Trophoblast cell (in vitro differentiated cells and primary cell): ENCODE measurements around the gene ODAD4.

ENCODE experiments used
- DNase-seq, 2 donors: peaks; one replicate each; pipeline ENCODE4 v3.0.0-alpha.2; 2016
- H2AFZ ChIP-seq: 2 replicates; pipeline ENCODE4 v1.6.1; 2013; ENCODE audit warnings: low read length, moderate library complexity, mild to moderate bottlenecking; ENCODE audit not compliant: insufficient read depth, poor library complexity
- H2AK5ac ChIP-seq: 2 replicates; pipeline ENCODE4 v1.6.1; 2013; ENCODE audit warnings: mild to moderate bottlenecking, low read length
- H2BK120ac ChIP-seq: 2 replicates; pipeline ENCODE4 v1.6.1; 2013; ENCODE audit warnings: low read length, mild to moderate bottlenecking, moderate library complexity; ENCODE audit not compliant: insufficient read depth, poor library complexity
- H2BK12ac ChIP-seq: 2 replicates; pipeline ENCODE4 v1.6.1; 2013; ENCODE audit warnings: mild to moderate bottlenecking, low read length, moderate library complexity
- H2BK5ac ChIP-seq: 2 replicates; pipeline ENCODE4 v1.6.1; 2013; ENCODE audit warnings: low read length, low read depth, moderate library complexity, mild to moderate bottlenecking; ENCODE audit not compliant: poor library complexity
- H3K14ac ChIP-seq: 2 replicates; pipeline ENCODE4 v1.6.1; 2013; ENCODE audit warnings: mild to moderate bottlenecking, low read length
- H3K18ac ChIP-seq: 2 replicates; pipeline ENCODE4 v1.6.1; 2013; ENCODE audit warnings: mild to moderate bottlenecking, low read length
- H3K23ac ChIP-seq: 2 replicates; pipeline ENCODE4 v1.6.1; 2013; ENCODE audit warnings: low read length
- H3K27ac ChIP-seq: 2 replicates; pipeline ENCODE4 v1.5.1; 2013; ENCODE audit warnings: low read depth, mild to moderate bottlenecking, inconsistent platforms, low read length, moderate library complexity
- H3K27me3 ChIP-seq: 2 replicates; pipeline ENCODE4 v1.6.1; 2013; ENCODE audit warnings: inconsistent platforms, mild to moderate bottlenecking, low read length, moderate library complexity; ENCODE audit not compliant: insufficient read depth
- H3K36me3 ChIP-seq, 2 experiments: 1 replicate in 1 of 2; 2 replicates in 1 of 2; pipeline ENCODE4 v1.6.1; 2013; ENCODE audit warnings: low read length in 2 of 2, mild to moderate bottlenecking in 2 of 2, moderate library complexity in 1 of 2; ENCODE audit not compliant: insufficient read depth in 2 of 2, control insufficient read depth in 1 of 2
- H3K4ac ChIP-seq: 2 replicates; pipeline ENCODE4 v1.6.1; 2013; ENCODE audit warnings: low read depth, mild to moderate bottlenecking, low read length, moderate library complexity
- H3K4me1 ChIP-seq, 2 experiments: 1 replicate in 1 of 2; 2 replicates in 1 of 2; pipeline ENCODE4 v1.6.1; 2013; ENCODE audit warnings: low read length in 2 of 2, mild to moderate bottlenecking in 2 of 2, moderate library complexity in 1 of 2; ENCODE audit not compliant: insufficient read depth in 2 of 2, control insufficient read depth in 1 of 2
- H3K4me2 ChIP-seq: 2 replicates; pipeline ENCODE4 v1.6.1; 2013; ENCODE audit warnings: inconsistent platforms, mild to moderate bottlenecking, low read length, moderate library complexity
- H3K4me3 ChIP-seq: 2 replicates; pipeline ENCODE4 v1.5.1; 2013; ENCODE audit warnings: mild to moderate bottlenecking, low read depth, low read length, inconsistent platforms
- H3K79me1 ChIP-seq: one replicate; pipeline ENCODE4 v1.6.1; 2013; ENCODE audit warnings: low read length
- H3K79me2 ChIP-seq: 2 replicates; pipeline ENCODE4 v1.6.1; 2013; ENCODE audit warnings: low read length, mild to moderate bottlenecking; ENCODE audit not compliant: control insufficient read depth, insufficient read depth, poor library complexity
- H3K9ac ChIP-seq: 2 replicates; pipeline ENCODE4 v1.6.1; 2013; ENCODE audit warnings: mild to moderate bottlenecking, low read length
- H3K9me3 ChIP-seq: 2 replicates; pipeline ENCODE4 v1.6.1; 2013; ENCODE audit warnings: low read depth, mild to moderate bottlenecking, control low read depth, inconsistent platforms, low read length; ENCODE audit not compliant: insufficient read depth
- H4K12ac ChIP-seq: 2 replicates; pipeline ENCODE4 v1.6.1; 2013; ENCODE audit warnings: low read depth, mild to moderate bottlenecking, low read length, moderate library complexity
- H4K8ac ChIP-seq: 2 replicates; pipeline ENCODE4 v1.6.1; 2013; ENCODE audit warnings: low read depth, mild to moderate bottlenecking, low read length, moderate library complexity
- H4K91ac ChIP-seq: one replicate; pipeline ENCODE4 v1.6.1; 2013; ENCODE audit warnings: low read depth, mild to moderate bottlenecking, low read length, moderate library complexity
- WGBS: extraction: QIAGEN DNeasy Blood & Tissue Kit; methylation state at CpG from one replicate; pipeline ENCODE4 v1.1.7; 2013; ENCODE audit warnings: missing lambda C conversion rate; ENCODE audit not compliant: insufficient read length, insufficient coverage; ENCODE audit errors: extremely low coverage; 5-methylcytosine and 5-hydroxymethylcytosine counted together

The ODAD4 gene

GRCh38 chr17:41956522-41956921, 26.1 kb downstream of the ODAD4 start:
- Histone ChIP-seq H4K12ac (no peak overlapping the region), H4K8ac (no peak overlapping the region), H2AK5ac (no peak overlapping the region), H3K14ac (no peak overlapping the region), H3K4ac (no peak overlapping the region), H2BK12ac (no peak overlapping the region), H3K4me1 (peaks cover 0 to 11% of the 10 kb centered on the region in 2 experiments), H3K4me2 (no peak overlapping the region), H3K27me3 (no peaks in the 10 kb centered on the region), H3K36me3 (no peaks in the 10 kb centered on the region), H2BK5ac (no peak overlapping the region), H3K23ac (no peak overlapping the region), H3K79me2 (no peaks in the 10 kb centered on the region), H3K79me1 (peaks cover 2% of the 10 kb centered on the region), H3K27ac (no peak overlapping the region), H2AFZ (no peak overlapping the region), H2BK120ac (no peak overlapping the region), H3K18ac (no peak overlapping the region), H3K9me3 (peaks cover 3% of the 10 kb centered on the region), H3K9ac (no peak overlapping the region), H4K91ac (no peak overlapping the region), H3K4me3 (no peak overlapping the region)
- no CpG with 5 or more reads among the region's 6 CpGs for WGBS
- no peak for DNase-seq

- Histone ChIP-seq H3K4ac (no peak overlapping the region), H3K9me3 (peaks cover 3% of the 10 kb centered on the region), H2BK120ac (peak overlapping the region; percentile 30), H3K27ac (peak overlapping the region; percentile 80), H3K4me2 (peak overlapping the region; percentile 34), H3K36me3 (no peaks in the 10 kb centered on the region), H2BK12ac (peak overlapping the region; percentile 37), H2BK5ac (peak overlapping the region; percentile 45), H4K91ac (peak overlapping the region; percentile 39), H3K14ac (peak overlapping the region; percentile 74), H3K4me3 (no peak overlapping the region), H3K9ac (no peak overlapping the region), H3K79me1 (peaks cover 2% of the 10 kb centered on the region), H4K12ac (peak overlapping the region; percentile 47), H2AFZ (no peak overlapping the region), H4K8ac (peak overlapping the region; percentile 84), H3K79me2 (no peaks in the 10 kb centered on the region), H3K27me3 (no peaks in the 10 kb centered on the region), H3K18ac (no peak overlapping the region), H3K23ac (no peak overlapping the region), H2AK5ac (peak overlapping the region; percentile 42), H3K4me1 (peaks cover 0 to 11% of the 10 kb centered on the region in 2 experiments)
- DNase-seq, result no peak
- WGBS, result no CpG with 5 or more reads among the region's 11 CpGs
Measured at GRCh38 chr17:41957031-41957868, 26.8 kb downstream of the ODAD4 start.

GRCh38 chr17:41957869-41958439, 27.5 kb downstream of the ODAD4 start:
- no CpG with 5 or more reads among the region's 6 CpGs for WGBS
- Histone ChIP-seq H3K23ac (no peak overlapping the region), H3K18ac (no peak overlapping the region), H3K36me3 (no peaks in the 10 kb centered on the region), H3K14ac (no peak overlapping the region), H3K79me1 (peaks cover 2% of the 10 kb centered on the region), H3K79me2 (no peaks in the 10 kb centered on the region), H2BK12ac (peak overlapping the region; percentile 63), H3K9ac (no peak overlapping the region), H4K8ac (no peak overlapping the region), H2AFZ (no peak overlapping the region), H3K4me1 (peaks cover 0 to 11% of the 10 kb centered on the region in 2 experiments), H3K9me3 (peaks cover 3% of the 10 kb centered on the region), H2BK5ac (peak overlapping the region; percentile 59), H3K4ac (no peak overlapping the region), H4K91ac (peak overlapping the region; percentile 48), H3K4me3 (no peak overlapping the region), H3K27me3 (no peaks in the 10 kb centered on the region), H2AK5ac (peak overlapping the region; percentile 80), H4K12ac (no peak overlapping the region), H3K4me2 (no peak overlapping the region), H3K27ac (no peak overlapping the region), H2BK120ac (no peak overlapping the region)
- DNase-seq, result no peak

GRCh38 chr17:41959030-41959335, 28.6 kb downstream of the ODAD4 start:
- no peak overlapping the region for H3K14ac ChIP-seq
- H3K23ac ChIP-seq, result no peak overlapping the region
- DNase-seq, result no peak
- H3K18ac ChIP-seq, result no peak overlapping the region
- H3K27ac ChIP-seq, result no peak overlapping the region
- H3K79me2 ChIP-seq, result no peaks in the 10 kb centered on the region
- no peaks in the 10 kb centered on the region for H3K27me3 ChIP-seq
- peaks cover 3% of the 10 kb centered on the region for H3K9me3 ChIP-seq
- H2AK5ac ChIP-seq, result no peak overlapping the region
- no peak overlapping the region for H3K9ac ChIP-seq
- H3K4ac ChIP-seq, result no peak overlapping the region
- no peak overlapping the region for H4K12ac ChIP-seq
- H4K91ac ChIP-seq, result no peak overlapping the region
- H2BK12ac ChIP-seq, result no peak overlapping the region
- WGBS, result no CpG with 5 or more reads among the region's 2 CpGs
- H3K79me1 ChIP-seq, result peaks cover 2% of the 10 kb centered on the region
- H3K4me2 ChIP-seq, result no peak overlapping the region
- H2BK5ac ChIP-seq, result no peak overlapping the region
- H4K8ac ChIP-seq, result no peak overlapping the region
- no peaks in the 10 kb centered on the region for H3K36me3 ChIP-seq
- H2BK120ac ChIP-seq, result no peak overlapping the region
- H3K4me3 ChIP-seq, result no peak overlapping the region
- no peak overlapping the region for H2AFZ ChIP-seq
- peaks cover 0 to 11% of the 10 kb centered on the region in 2 experiments for H3K4me1 ChIP-seq
